GM12878 (cell line): Measurements from ENCODE around the gene SLC12A2. TPM values are rescaled to one million over a fixed set of nuclear protein-coding genes. Genes with fewer than 3 reads are reported as not detected.

ENCODE experiments used
- ATAC-seq: fragments of 200-7000 bp; cut with Tn5 transposase; 3 replicates; pipeline ENCODE4 v1.9.1; 2020; ENCODE audit warnings: mild to moderate bottlenecking, moderate library complexity
- BruUV-seq: library from RNA; stranded (reverse); fragments of 400-500 nt; replicated peaks from 2 replicates; lab custom pipeline; 2021; lab: Mats Ljungman, UMichigan
- CTCF ChIA-PET: fragments of 300-600 bp; sonication (Branson Sonifier 250); formaldehyde crosslinking; extraction: SDS; loops from one replicate; lab custom pipeline; 2021; ENCODE audit warnings: inconsistent platforms; lab: Yijun Ruan, JAX
- POLR2A ChIA-PET: fragments of 350-600 bp; formaldehyde crosslinking; extraction: SDS; loops from one replicate; lab custom pipeline; 2021; ENCODE audit warnings: inconsistent platforms; lab: Charles Lee
- RAD21 ChIA-PET: fragments of 300-600 bp; sonication (Branson Sonifier 250); formaldehyde crosslinking; loops from one replicate; lab custom pipeline; 2023; ENCODE audit warnings: antibody characterized with exemption; ENCODE audit not compliant: unreplicated experiment; lab: Charles Lee
- SMC1A ChIA-PET: fragments of 300-600 bp; sonication (Branson Sonifier 250); formaldehyde crosslinking; loops from one replicate; lab custom pipeline; 2023; ENCODE audit not compliant: unreplicated experiment, uncharacterized antibody; lab: Charles Lee
- DNase-seq: peaks from one replicate; pipeline ENCODE4 v3.0.0-alpha.2; 2011; ENCODE audit warnings: low read depth, low spot score
- FAIRE-seq: peaks from 3 replicates; lab custom pipeline; 2011; peaks lifted over from hg19 to GRCh38; lab: Jason Lieb, UNC
- H2AFZ ChIP-seq: 2 replicates; pipeline ENCODE4 v1.6.0; 2011; ENCODE audit warnings: low read depth, low read length, control low read depth; ENCODE audit not compliant: control insufficient read depth
- H3K27ac ChIP-seq: 2 replicates; pipeline ENCODE4 v1.5.1; 2011; ENCODE audit warnings: control low read depth; ENCODE audit not compliant: control insufficient read depth, insufficient read depth
- H3K27me3 ChIP-seq, 2 experiments: replicated peaks in 1 of 2; 2 replicates each; pipeline versions ENCODE4 v1.6.0 to v1.6.1; 2011; ENCODE audit warnings: low read length in 1 of 2; ENCODE audit not compliant: control insufficient read depth in 2 of 2, insufficient read depth in 2 of 2
- H3K36me3 ChIP-seq, 2 experiments: 2 replicates each; pipeline ENCODE4 v1.5.1; 2011; ENCODE audit warnings: low read length in 1 of 2; ENCODE audit not compliant: control insufficient read depth in 2 of 2, insufficient read depth in 2 of 2
- H3K4me1 ChIP-seq: 2 replicates; pipeline ENCODE4 v1.6.1; 2011; ENCODE audit warnings: mild to moderate bottlenecking, low read length, moderate library complexity, mixed read lengths; ENCODE audit not compliant: control insufficient read depth, insufficient read depth
- H3K4me2 ChIP-seq: 2 replicates; pipeline ENCODE4 v1.6.0; 2011; ENCODE audit warnings: control low read depth; ENCODE audit not compliant: control insufficient read depth, insufficient read depth
- H3K4me3 ChIP-seq: fragments of 200-600 bp; sonication (generic); 2 replicates; pipeline ENCODE4 v1.5.1; 2016
- H3K79me2 ChIP-seq: 2 replicates; pipeline ENCODE4 v1.6.0; 2011; ENCODE audit warnings: low read length; ENCODE audit not compliant: control insufficient read depth, insufficient read depth
- H3K9ac ChIP-seq: 2 replicates; pipeline ENCODE4 v1.8.0; 2011; ENCODE audit warnings: low read length, control low read depth, mixed read lengths; ENCODE audit not compliant: control insufficient read depth, insufficient read depth
- H3K9me3 ChIP-seq: replicated peaks from 3 replicates; pipeline ENCODE4 v1.5.1; 2011; ENCODE audit warnings: mild to moderate bottlenecking, low read length; ENCODE audit not compliant: control insufficient read depth, insufficient read depth
- H4K20me1 ChIP-seq: 2 replicates; pipeline ENCODE4 v1.6.0; 2011; ENCODE audit not compliant: control insufficient read depth, insufficient read depth
- CHD1 ChIP-seq: IDR thresholded peaks from 2 replicates; pipeline ENCODE4 v1.6.1; 2012; ENCODE audit warnings: low read depth, low read length, improper control_type of control experiment
- DPF2 ChIP-seq: fragments of 450-650 bp; IDR thresholded peaks from 2 replicates; pipeline ENCODE4 v1.6.1; 2017; ENCODE audit warnings: mild to moderate bottlenecking
- TCF12 ChIP-seq: IDR thresholded peaks from 2 replicates; pipeline ENCODE4 v1.6.1; 2011; ENCODE audit warnings: low read depth, mild to moderate bottlenecking, low read length
- ZZZ3 ChIP-seq: IDR thresholded peaks from 2 replicates; pipeline ENCODE4 v1.6.1; 2011; ENCODE audit warnings: low read depth; ENCODE audit not compliant: control insufficient read depth, insufficient read length
- WGBS: methylation state at CpG from one replicate; pipeline ENCODE4 v1.1.6; 2016; ENCODE audit warnings: low lambda C conversion rate; ENCODE audit not compliant: insufficient replicate concordance, insufficient coverage; ENCODE audit errors: missing lambda C conversion rate; 5-methylcytosine and 5-hydroxymethylcytosine counted together
- in situ Hi-C: fragments of 300-500 bp; cut with MboI; formaldehyde crosslinking; loops from 9 replicates; pipeline ENCODE4 v1.14.3; 2018; ENCODE audit warnings: mixed read lengths
- intact Hi-C: fragments of 100-400 bp; cut with micrococcal nuclease; formaldehyde crosslinking; loops from one replicate; pipeline ENCODE4 v1.14.2; 2022; ENCODE audit not compliant: unreplicated experiment
- polyA plus RNA-seq, 11 experiments: library from polyadenylated mRNA; depleted of rRNA in 4 of 11; unstranded in 6 of 11; stranded (reverse) in 5 of 11; fragments of >200 nt; fragmentation: Nextera tagmentation in 4 of 11; fragmentation: Illumina TruSeq in 1 of 11; extraction: Ambion mirVana in 4 of 11; extraction: Trizol in 1 of 11; gene quantifications; 1 replicate in 1 of 11; 2 replicates in 10 of 11; pipeline versions ENCODE4 v1.2.1 to v1.2.3, GENCODE V29; 2011 to 2016; ENCODE audit warnings: inconsistent platforms in 2 of 11, missing spikeins in 2 of 11, low read depth in 1 of 11
- total RNA-seq, 4 experiments: library from RNA; depleted of rRNA in 3 of 4; stranded (reverse); fragments of >200 nt in 3 of 4; fragmentation: Illumina TruSeq in 1 of 4; extraction: Trizol in 1 of 4; gene quantifications; 2 replicates each; pipeline versions ENCODE4 v1.2.1 to v1.2.3, GENCODE V29; 2013 to 2021

The SLC12A2 gene
- total and polyA plus RNA-seq, 10 of the 15 experiments (the other 5 are each of a cell fraction or from before 2014, with no cell fraction given): 5.1 to 21.8 (median 10.5) TPM

GRCh38 chr5:128195316-128195715 lies 111.8 kb downstream of the SLC12A2 start:
- Histone ChIP-seq H3K4me2 (no peak overlapping the region), H3K9me3 (no peaks in the 10 kb centered on the region; the same call in 1 of the 3 replicates), H3K27ac (no peak overlapping the region), H3K79me2 (no peaks in the 10 kb centered on the region), H3K4me3 (no peak overlapping the region), H3K27me3 (no peaks in the 10 kb centered on the region), H3K4me1 (peaks cover 4% of the 10 kb centered on the region; the same call in 1 of the 2 replicates), H3K9ac (no peak overlapping the region), H4K20me1 (no peaks in the 10 kb centered on the region), H2AFZ (no peak overlapping the region), H3K36me3 (0 out of 4 replicates have a peak, but pooled peaks cover 0 to 3% of the 10 kb centered on the region in 2 experiments)
- intact Hi-C loops (no loop called here), in situ Hi-C loops (no loop called here)
- ChIA-PET SMC1A (interaction anchor here (1.2 kb wide), 1 partner anchor 9 kb away, joined by 4 read pairs; no protein-coding TSS in a partner anchor), POLR2A (no interaction called here), CTCF (interaction anchor here (1.1 kb wide), 1 partner anchor 317 kb away, joined by 4 read pairs; no protein-coding TSS in a partner anchor), RAD21 (no interaction called here)
- BruUV-seq: no TSS peak
- no peak for DNase-seq
- FAIRE-seq: no peak
- TF ChIP-seq ZZZ3: no peak
- TF ChIP-seq DPF2: no peak
- 95% methylated on average over 1 of the region's 1 CpG for WGBS
- no peak for ATAC-seq

GRCh38 chr5:128196080-128196479 lies 112.5 kb downstream of the SLC12A2 start:
- Histone ChIP-seq H3K4me3 (no peak overlapping the region), H4K20me1 (no peaks in the 10 kb centered on the region), H3K36me3 (0 out of 4 replicates have a peak, but pooled peaks cover 0 to 3% of the 10 kb centered on the region in 2 experiments), H2AFZ (no peak overlapping the region), H3K4me2 (no peak overlapping the region), H3K4me1 (peaks cover 4% of the 10 kb centered on the region; the same call in 1 of the 2 replicates), H3K27ac (no peak overlapping the region), H3K79me2 (no peaks in the 10 kb centered on the region), H3K9ac (no peak overlapping the region), H3K9me3 (no peaks in the 10 kb centered on the region; the same call in 1 of the 3 replicates), H3K27me3 (no peaks in the 10 kb centered on the region)
- POLR2A ChIA-PET: no interaction called here
- ATAC-seq (no peak), DNase-seq (no peak), FAIRE-seq (no peak)
- TF ChIP-seq CHD1 (no peak), TCF12 (no peak)
- in situ Hi-C loops (no loop called here), intact Hi-C loops (no loop called here)
- CTCF ChIA-PET: interaction anchor here (1.5 to 6.5 kb wide), 3 partner anchors 321 to 632 kb away, joined by 4 to 78 read pairs (median 8); no protein-coding TSS in a partner anchor
- SMC1A ChIA-PET: interaction anchor here (0.8 to 1.1 kb wide), 3 partner anchors 116 to 362 kb away, joined by 3 to 4 read pairs (median 3); no protein-coding TSS in a partner anchor
- RAD21 ChIA-PET: interaction anchor here (1.4 kb wide), 1 partner anchor 320 kb away, joined by 4 read pairs; no protein-coding TSS in a partner anchor
- no TSS peak for BruUV-seq
- 94% methylated on average over 2 of the region's 2 CpGs for WGBS
